SK-N-MC (cell line): Measurements from ENCODE around the gene SMARCC1.

Experiments used
- EZH2 ChIP-seq: fragments of 200-600 bp; sonication (generic); IDR thresholded peaks from one replicate; pipeline ENCODE4 v1.6.1; 2017; ENCODE audit warnings: antibody characterized with exemption
- FOXP2 ChIP-seq: optimal IDR thresholded peaks from 2 replicates; pipeline ENCODE3; 2011; ENCODE audit warnings: mild to moderate bottlenecking, moderate library complexity; ENCODE audit not compliant: insufficient read depth; ENCODE audit errors: extremely low read length, control extremely low read depth
- POLR2AphosphoS5 ChIP-seq: IDR thresholded peaks from 2 replicates; pipeline ENCODE4 v1.6.1; 2012; ENCODE audit warnings: mild to moderate bottlenecking, low read depth, low read length, borderline replicate concordance

GRCh38 chr3:47568901-47569300, 212.8 kb downstream of the SMARCC1 start:
- no peak for TF ChIP-seq EZH2
- no peak for TF ChIP-seq POLR2AphosphoS5
- no peak for TF ChIP-seq FOXP2
